GM18517 (cell line): ENCODE measurements around the gene HES7.

Experiments
- ATAC-seq: cut with Tn5 transposase; IDR thresholded peaks from one replicate; pipeline ENCODE4 v1.9.1; 2021; ENCODE audit warnings: mild to moderate bottlenecking, moderate library complexity; ENCODE audit not compliant: unreplicated experiment

Gene HES7

GRCh38 chr17:8075574-8076342 is 48.1 kb downstream of the HES7 start:
- no peak for ATAC-seq

DNA sequence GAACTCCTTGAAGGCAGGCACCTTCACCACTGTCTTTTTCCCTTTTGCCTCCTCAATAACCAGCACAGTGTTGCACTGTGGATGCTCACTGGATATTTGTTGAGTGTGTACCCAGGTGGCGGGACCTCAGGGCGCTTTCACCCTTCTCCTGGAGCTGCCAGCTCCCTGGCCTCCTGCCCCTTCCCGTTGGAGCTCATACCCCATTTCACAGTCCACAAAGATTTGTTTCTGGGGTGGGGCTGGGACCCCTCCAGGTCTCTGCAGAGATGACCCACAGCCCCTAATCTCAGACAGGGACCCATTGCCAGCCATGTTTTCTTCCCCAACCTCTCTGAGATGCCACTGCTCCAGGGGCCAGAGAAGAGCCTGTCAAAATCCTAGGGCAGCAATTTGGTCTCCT is 48.8 kb downstream of the HES7 start:
- no peak for ATAC-seq

DNA sequence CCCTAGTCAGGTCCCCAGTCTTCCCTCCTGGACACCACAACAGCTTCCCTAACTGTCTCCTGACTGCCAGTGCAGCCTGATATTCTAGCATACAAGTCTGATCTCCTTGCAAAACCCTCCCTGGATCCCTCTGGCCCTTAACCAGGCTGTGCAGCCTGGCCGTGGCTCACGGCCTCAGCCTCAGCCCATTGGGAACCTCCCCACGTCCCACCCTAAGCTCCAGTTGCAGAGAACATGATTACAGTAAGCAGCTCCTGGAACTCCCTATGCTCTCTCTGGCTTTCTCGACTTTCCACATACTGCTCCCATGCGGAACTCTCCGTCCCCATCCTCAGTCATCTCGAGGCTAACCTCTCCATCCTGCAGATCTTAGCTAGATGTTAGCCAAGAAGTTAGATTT is 49.4 kb downstream of the HES7 start:
- no peak for ATAC-seq

- no peak for ATAC-seq
These were observed 50.0 kb downstream of the HES7 start for GRCh38 chr17:8073627-8074484.

DNA sequence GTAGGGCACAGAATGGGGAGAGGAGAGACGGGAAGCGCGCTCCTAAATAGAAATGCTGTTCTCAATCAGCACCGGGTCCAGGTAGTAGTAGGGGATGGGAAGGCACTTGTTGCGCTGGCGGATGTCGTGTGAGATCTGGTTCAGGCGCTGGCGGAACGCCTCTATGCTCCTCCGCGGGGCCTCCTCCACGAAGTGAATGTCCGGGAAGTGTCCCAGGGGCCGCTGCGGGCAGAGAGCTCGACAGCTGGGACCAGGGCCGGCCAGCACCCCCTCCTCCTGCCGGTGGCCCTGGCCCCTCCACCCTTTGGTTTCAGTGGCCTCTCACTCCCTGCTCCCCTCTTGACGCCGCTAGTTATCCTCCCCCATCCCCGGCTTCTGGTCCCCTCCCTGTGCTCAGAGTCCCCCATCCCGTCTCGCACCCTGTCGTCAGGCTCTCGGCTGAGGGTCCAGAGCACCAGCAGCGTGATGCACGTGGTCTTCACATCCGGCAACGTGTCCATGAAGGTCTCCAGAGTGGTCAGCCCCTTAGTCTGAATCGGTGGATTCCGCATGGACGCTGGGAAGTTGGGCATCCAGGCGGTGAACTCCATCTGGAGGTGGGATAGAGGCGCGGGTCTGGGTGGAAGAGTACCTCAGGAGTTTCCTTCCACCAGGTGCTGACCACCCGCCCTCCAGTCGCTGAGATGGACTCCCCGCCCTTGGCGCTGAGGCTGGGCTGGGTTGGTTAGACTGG is 51.0 kb downstream of the HES7 start:
- ATAC-seq: no peak

GRCh38 chr17:8072341-8072728 is 51.6 kb downstream of the HES7 start:
- no peak for ATAC-seq

- ATAC-seq: no peak
These were observed 52.4 kb downstream of the HES7 start for GRCh38 chr17:8071496-8071895.
